Thoracic aorta (tissue), 2 donors: ENCODE data around the gene SNRNP200. TPM values are rescaled to one million over a fixed set of nuclear protein-coding genes. Genes with fewer than 3 reads are reported as not detected.
A peak's percentile ranks its signal among the peaks of the same experiment; 100 is the strongest.

Experiments
- ATAC-seq: fragments of 150-250 bp; one replicate; pipeline ENCODE4 v1.8.0; 2017; ENCODE audit warnings: low read depth; ENCODE audit not compliant: insufficient number of reproducible peaks, low FRiP score
- DNase-seq: peaks from one replicate; pipeline ENCODE4 v3.0.0-alpha.2; 2020; ENCODE audit warnings: low spot score
- H3K27ac ChIP-seq, 2 donors: fragments of 200-600 bp; sonication (generic); 1 replicate in 1 of 2; 2 replicates in 1 of 2; pipeline ENCODE4 v1.5.1; 2016; ENCODE audit warnings: mild to moderate bottlenecking in 2 of 2, moderate library complexity in 2 of 2
- H3K27me3 ChIP-seq: fragments of 200-600 bp; sonication (generic); replicated peaks from 2 replicates; pipeline ENCODE4 v1.6.0; 2016; ENCODE audit warnings: mild to moderate bottlenecking; ENCODE audit not compliant: insufficient read depth
- H3K36me3 ChIP-seq: fragments of 200-600 bp; sonication (generic); one replicate; pipeline ENCODE4 v1.5.1; 2016
- H3K4me1 ChIP-seq, 2 donors: fragments of 200-600 bp; sonication (generic); 1 replicate in 1 of 2; 2 replicates in 1 of 2; pipeline versions ENCODE4 v1.5.1 to v1.6.0; 2016; ENCODE audit warnings: low read depth in 2 of 2, mild to moderate bottlenecking in 1 of 2; ENCODE audit not compliant: control insufficient read depth in 1 of 2
- H3K4me3 ChIP-seq: fragments of 200-600 bp; sonication (generic); 2 replicates; pipeline ENCODE4 v1.5.1; 2016; ENCODE audit warnings: mild to moderate bottlenecking
- H3K9me3 ChIP-seq: fragments of 200-600 bp; sonication (generic); 2 replicates; pipeline ENCODE4 v1.5.1; 2016
- total RNA-seq, 2 donors: library from RNA; depleted of rRNA; stranded (reverse); fragments of >200 nt; gene quantifications; one replicate each; pipeline versions ENCODE4 v1.1.0 to v1.2.3, GENCODE V29; 2016
- TF ChIP-seq, protein P1 (sequence below): fragments of 200-600 bp; sonication (generic); IDR thresholded peaks from one replicate; pipeline ENCODE4 v1.5.1; 2019; ENCODE audit warnings: antibody characterized with exemption

Gene SNRNP200
- total RNA-seq, 2 donors from 2014 or later, result 77.2 to 85.6 TPM

GRCh38 chr2:96256611-96257113, 48.7 kb downstream of the SNRNP200 start:
- ATAC-seq, result no peak

DNA sequence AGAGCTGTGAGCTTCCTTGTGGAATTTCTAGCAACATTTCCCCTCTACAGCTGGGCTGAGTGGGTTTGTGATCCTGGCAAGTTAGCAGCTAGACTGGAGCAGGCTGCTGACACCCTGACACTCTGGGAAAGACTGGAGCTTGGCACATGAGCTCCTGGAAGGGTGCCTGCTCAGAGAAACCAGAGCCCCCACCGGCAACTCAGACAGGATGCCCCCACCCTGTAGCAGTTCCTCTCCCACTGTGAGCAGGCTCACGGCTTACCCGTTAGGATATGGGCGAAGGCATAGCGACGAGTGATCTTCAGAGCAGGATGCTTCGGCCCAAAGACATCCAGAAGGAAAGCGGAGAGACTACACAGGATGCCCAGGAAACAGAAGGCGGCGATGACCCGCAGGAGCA, 50.8 kb downstream of the SNRNP200 start:
- no peak for DNase-seq
- Histone ChIP-seq H3K4me1 (peaks cover 38 to 52% of the 10 kb centered on the region in 2 donors), H3K4me3 (no peak overlapping the region), H3K27ac (peak overlapping the region in 1 of 2 donors; percentile 2), H3K36me3 (peaks cover 39% of the 10 kb centered on the region), H3K27me3 (no peaks in the 10 kb centered on the region), H3K9me3 (no peaks in the 10 kb centered on the region)
- TF ChIP-seq, protein P1, sequence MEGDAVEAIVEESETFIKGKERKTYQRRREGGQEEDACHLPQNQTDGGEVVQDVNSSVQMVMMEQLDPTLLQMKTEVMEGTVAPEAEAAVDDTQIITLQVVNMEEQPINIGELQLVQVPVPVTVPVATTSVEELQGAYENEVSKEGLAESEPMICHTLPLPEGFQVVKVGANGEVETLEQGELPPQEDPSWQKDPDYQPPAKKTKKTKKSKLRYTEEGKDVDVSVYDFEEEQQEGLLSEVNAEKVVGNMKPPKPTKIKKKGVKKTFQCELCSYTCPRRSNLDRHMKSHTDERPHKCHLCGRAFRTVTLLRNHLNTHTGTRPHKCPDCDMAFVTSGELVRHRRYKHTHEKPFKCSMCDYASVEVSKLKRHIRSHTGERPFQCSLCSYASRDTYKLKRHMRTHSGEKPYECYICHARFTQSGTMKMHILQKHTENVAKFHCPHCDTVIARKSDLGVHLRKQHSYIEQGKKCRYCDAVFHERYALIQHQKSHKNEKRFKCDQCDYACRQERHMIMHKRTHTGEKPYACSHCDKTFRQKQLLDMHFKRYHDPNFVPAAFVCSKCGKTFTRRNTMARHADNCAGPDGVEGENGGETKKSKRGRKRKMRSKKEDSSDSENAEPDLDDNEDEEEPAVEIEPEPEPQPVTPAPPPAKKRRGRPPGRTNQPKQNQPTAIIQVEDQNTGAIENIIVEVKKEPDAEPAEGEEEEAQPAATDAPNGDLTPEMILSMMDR, result no peak
- no peak for ATAC-seq

More at GRCh38 chr2:96256611-96257113, 48.7 kb downstream of the SNRNP200 start:
- DNase-seq, result no peak
- peak overlapping the region; percentile 87 to 89 for H3K27ac ChIP-seq
- TF ChIP-seq, protein P1, result no peak
- H3K4me3 ChIP-seq, result no peak overlapping the region
- peaks cover 39% of the 10 kb centered on the region for H3K36me3 ChIP-seq
- peaks cover 45 to 52% of the 10 kb centered on the region in 2 donors for H3K4me1 ChIP-seq
- H3K27me3 ChIP-seq, result no peaks in the 10 kb centered on the region
- H3K9me3 ChIP-seq, result no peaks in the 10 kb centered on the region

DNA sequence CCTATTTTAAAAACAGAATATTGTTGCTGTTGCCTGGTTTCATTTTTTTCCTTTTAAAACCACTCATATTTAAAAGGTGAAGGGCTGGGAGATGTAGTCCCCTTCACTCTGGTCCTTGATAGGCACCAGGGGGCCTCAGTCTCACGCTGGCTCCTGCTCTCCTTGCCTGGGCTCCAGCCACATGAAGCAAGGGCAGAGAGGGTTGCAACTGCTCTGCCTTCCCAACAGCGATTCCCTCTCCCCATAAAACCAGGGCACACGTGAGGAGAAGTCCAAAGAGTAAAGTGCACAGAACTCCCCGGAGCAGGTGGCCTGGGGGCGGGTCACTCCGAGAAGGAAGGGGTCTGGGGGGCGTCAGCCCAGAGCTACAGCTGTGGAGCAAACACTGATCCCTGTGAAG, 52.3 kb downstream of the SNRNP200 start:
- no peak for ATAC-seq
- peaks cover 22 to 38% of the 10 kb centered on the region in 2 donors for H3K4me1 ChIP-seq
- H3K4me3 ChIP-seq, result no peak overlapping the region
- DNase-seq, result no peak
- H3K27ac ChIP-seq, result no peak overlapping the region
- H3K27me3 ChIP-seq, result no peaks in the 10 kb centered on the region
- no peaks in the 10 kb centered on the region for H3K9me3 ChIP-seq
- TF ChIP-seq, protein P1, result no peak
- H3K36me3 ChIP-seq, result peaks cover 39% of the 10 kb centered on the region

- Histone ChIP-seq H3K27me3 (no peaks in the 10 kb centered on the region), H3K9me3 (no peaks in the 10 kb centered on the region), H3K27ac (peak overlapping the region; percentile 19 to 85), H3K4me1 (peaks cover 18 to 34% of the 10 kb centered on the region in 2 donors), H3K36me3 (peaks cover 39% of the 10 kb centered on the region), H3K4me3 (no peak overlapping the region)
- TF ChIP-seq, protein P1, result no peak
- DNase-seq, result no peak
- ATAC-seq, result no peak
Observed at GRCh38 chr2:96252526-96252925, 52.8 kb downstream of the SNRNP200 start.

- peak overlapping the region; percentile 59 for H3K4me3 ChIP-seq
- TF ChIP-seq, protein P1, result no peak
- DNase-seq (peak; percentile 62), ATAC-seq (peak; percentile 94)
- H3K27me3 ChIP-seq, result no peaks in the 10 kb centered on the region
- H3K27ac ChIP-seq, result peak overlapping the region; percentile 71 to 85
- H3K4me1 ChIP-seq, result peaks cover 15 to 29% of the 10 kb centered on the region in 2 donors
- H3K9me3 ChIP-seq, result no peaks in the 10 kb centered on the region
- H3K36me3 ChIP-seq, result peaks cover 39% of the 10 kb centered on the region
Observed at GRCh38 chr2:96251721-96252292, 53.5 kb downstream of the SNRNP200 start.
